GM21526 (cell line): ENCODE results near the gene NVL.
"Not testable (repeated sequence)": the region's sequence is repeated elsewhere in the genome, so short reads cannot be mapped to it uniquely, and the experiment has no call there.

Experiments used
- ATAC-seq: cut with Tn5 transposase; IDR thresholded peaks from one replicate; pipeline ENCODE4 v1.9.1; 2021; ENCODE audit warnings: moderate library complexity; ENCODE audit not compliant: unreplicated experiment, low FRiP score

NVL gene

DNA sequence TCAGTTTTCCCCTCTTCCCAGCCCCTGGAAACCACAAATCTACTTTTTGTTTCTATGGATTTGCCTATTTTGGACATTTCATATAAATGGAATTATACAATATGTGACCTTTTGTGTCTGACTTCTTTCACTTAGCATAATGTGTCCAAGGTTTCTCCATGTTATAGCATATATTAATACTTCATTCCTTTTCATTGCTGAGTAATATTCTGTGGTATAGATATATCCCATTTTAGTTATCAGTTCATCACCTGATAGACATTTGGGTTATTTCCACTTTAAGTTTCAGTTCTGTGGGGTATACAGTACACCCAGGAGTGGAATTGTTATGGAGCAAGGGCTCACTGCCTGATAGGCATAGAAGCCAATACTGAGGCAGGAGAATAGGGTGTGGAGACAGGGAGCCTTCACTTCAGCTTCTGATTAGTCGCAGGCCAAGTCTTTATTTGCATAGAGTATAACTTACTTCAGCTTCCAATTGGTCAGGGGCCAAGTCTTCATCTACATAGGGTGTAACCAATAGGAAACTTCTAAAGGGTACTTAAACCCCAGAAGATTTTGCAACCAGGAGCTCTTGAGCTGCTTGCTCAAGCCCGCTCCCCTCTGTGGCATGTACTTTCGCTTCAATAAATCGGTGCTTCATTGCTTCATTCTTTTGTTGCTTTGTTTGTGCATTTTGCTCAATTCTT lies 8.3 kb upstream of the NVL start:
- ATAC-seq = no peak

DNA sequence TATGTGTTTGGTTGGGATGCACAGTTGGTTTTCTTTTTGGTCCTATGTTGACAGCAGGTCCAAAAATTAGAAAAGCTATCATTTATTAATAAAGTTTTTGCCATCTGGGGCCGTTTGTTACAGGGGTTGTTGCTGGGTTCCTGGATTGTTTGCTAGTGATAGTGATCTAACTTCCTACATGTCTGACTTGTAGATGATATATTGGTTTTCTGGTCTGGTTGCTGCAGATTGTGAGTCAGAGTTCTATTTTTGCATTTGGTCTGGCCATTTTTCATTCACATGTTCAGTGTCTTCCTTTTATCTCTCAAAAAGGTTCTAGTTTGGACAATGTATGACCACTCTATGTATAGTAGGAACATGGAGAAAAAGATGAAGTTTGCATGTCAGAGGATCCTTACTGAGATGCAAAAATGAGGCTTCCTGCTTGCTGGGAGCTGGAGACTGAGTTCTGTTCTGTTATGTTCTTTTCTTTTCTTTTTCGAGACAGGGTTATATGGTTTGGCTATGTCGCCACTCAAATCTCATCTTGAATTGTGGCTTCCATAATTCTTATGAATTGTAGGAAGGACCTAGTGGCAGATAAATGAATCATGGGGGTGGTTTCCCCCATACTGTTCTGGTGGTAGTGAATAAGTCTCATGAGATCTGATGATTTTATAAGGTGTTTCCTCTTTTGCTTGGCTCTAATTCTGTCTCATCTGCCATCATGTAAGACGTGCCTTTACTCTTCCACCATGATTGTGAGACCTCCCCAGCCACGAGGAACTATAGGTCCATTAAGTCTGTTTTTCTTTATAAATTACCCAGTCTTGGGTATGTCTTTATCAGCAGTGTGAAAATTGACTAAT lies 4.2 kb upstream of the NVL start:
- ATAC-seq = no peak

- peak; percentile 54 for ATAC-seq
Measured at GRCh38 chr1:224333309-224333926, 3.4 kb upstream of the NVL start.

DNA sequence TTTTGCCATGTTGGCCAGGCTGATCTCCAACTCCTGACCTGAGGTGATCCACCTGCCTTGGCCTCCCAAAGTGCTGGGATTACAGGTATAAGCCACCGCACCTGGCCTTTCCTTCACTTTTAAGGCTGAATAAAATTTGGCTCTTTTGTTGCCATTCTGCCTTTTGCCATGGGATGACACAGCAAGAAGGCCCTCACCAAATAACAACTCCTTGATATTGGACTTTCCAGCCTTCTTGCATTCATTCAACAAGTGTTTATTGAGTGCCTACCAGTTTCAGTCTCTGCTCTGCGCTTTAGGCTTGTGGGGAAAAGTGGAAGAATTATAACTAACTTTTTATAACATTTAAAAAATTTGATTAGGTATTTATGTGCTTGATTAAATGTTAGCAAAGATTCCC lies 1.9 kb upstream of the NVL start:
- no peak for ATAC-seq

GRCh38 chr1:224331326-224331725 lies 1.4 kb upstream of the NVL start:
- ATAC-seq = no peak

DNA sequence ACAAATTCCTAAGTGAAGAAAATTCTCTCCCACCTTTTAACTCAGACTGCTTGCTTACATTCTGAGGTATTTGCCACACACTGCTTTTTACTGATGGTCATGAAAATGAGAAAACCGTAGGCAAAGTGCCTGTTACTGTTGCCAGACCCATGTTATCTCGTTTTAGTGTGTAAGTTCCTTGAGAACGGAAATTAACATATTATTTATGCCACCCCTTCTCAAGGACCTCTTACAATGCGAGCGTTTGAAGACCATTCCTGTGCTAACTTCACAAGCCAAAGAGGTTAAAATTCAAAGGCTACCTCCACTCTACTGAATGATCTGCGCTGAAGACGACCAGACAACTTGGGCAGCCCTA lies 509 bp downstream of the NVL start:
- peak; percentile 8 for ATAC-seq

GRCh38 chr1:224328644-224329043 lies 1.3 kb downstream of the NVL start:
- no peak for ATAC-seq

GRCh38 chr1:224325959-224326358 lies 4.0 kb downstream of the NVL start:
- ATAC-seq = no peak

- no peak for ATAC-seq
Measured at GRCh38 chr1:224321706-224322105, 8.3 kb downstream of the NVL start.

DNA sequence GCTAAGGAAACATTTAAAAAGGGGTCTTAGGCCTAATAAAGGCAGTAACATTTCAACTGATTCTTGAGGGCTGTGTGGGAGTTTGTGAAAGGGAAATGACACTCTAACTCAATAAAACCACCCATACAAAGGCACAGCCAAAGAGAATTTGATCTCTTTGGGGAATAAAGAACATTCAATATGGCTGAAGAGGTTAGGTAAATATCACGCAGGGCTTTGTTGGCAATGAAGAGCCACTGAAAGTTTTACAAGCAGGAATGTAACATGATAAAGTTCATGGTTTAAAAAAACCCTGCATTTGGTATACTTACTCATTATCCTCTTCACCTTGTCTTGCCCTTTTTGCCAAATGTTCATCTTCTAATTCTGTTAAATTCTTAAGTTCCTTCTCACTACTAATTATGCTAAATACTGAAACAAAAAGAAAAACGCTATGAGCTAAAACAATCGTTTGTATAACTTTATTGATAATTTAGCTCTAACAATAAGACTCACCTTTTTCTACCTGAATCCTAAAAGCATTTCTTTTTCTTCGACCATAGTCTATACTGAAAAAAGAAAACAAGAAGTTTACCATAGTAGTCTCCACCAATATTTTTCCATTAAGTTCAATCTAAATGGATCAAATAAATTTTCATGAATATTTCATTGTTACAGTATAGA lies 12.5 kb downstream of the NVL start:
- no peak for ATAC-seq

- ATAC-seq = no peak
Measured at GRCh38 chr1:224312025-224312424, 17.9 kb downstream of the NVL start.

- not testable (repeated sequence) for ATAC-seq
Measured at GRCh38 chr1:224311503-224311902, 18.5 kb downstream of the NVL start.

DNA sequence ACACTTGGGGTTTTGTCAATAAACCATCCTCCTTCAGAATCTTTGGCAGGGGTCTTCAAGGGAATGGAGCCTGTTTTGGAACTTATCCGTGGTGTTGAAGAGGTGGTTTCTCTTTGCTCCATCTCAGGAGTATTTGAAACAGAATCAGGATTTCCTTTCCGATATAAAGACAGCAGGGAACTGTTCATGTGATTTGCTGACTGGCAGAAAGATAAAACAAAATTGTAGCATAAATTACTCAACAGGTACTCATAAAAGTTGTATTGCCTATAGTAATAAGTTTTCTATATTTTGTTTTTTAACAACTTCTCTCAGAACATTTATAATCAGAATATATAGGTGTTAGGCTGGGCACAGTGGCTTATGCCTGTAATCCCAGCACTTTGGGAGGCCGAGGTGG lies 21.9 kb downstream of the NVL start:
- no peak for ATAC-seq

DNA sequence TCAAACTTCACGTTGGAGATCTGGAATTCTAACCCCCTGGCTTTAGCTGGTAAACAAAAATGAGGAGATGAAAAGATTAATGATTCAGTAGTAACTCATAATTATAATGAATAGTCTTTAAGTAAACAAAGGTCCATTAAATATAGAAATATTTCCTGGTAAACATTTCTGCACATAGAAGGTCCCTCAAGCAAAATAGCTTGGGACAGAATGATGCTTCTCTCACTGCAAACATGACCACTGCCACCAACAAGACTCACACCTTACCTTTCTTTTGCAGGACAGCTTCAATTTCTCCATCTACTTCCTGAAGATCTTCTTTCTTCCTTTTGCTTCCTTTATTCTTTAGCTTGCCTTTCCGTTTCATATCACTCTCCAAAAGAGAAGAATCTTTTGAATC lies 25.2 kb downstream of the NVL start:
- ATAC-seq = no peak

DNA sequence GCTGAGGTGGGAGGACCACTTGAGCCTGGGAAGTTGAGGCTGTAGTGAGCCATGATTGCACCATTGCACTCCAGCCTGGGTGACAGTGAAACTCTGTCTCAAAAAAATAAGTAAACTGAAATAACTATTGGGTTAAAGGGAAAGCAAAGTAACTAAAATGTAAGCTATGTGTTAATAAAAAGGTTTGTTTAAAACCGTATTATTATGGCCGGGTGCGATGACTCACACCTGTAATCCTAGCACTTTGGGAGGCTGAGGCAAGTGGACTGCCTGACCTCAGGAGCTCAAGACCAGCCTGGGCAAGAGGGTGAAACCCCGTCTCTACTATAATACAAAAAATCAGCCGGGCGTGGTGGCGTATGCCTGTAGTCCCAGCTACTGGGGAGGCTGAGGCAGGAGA lies 27.0 kb downstream of the NVL start:
- no peak for ATAC-seq

DNA sequence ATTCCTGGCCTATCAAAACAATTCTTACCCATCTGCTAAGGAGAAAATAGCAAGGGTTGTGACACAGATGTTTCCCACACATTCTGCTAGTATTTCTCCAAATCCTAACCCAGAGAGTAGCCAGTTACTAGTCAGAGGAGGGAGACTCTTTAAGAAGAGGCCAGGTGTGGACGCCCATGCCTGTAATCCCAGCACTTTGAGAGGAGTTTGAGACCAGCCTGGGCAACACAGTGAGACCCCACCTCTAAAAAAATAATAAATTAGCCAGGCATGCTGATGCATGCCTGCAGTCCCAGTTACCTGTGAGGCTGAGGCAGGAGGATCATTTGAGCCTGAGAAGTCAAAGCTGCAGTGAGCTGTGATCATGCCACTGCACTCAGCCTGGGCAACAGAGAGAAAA lies 28.6 kb downstream of the NVL start:
- no peak for ATAC-seq

- no peak for ATAC-seq
Measured at GRCh38 chr1:224300346-224300745, 29.6 kb downstream of the NVL start.

DNA sequence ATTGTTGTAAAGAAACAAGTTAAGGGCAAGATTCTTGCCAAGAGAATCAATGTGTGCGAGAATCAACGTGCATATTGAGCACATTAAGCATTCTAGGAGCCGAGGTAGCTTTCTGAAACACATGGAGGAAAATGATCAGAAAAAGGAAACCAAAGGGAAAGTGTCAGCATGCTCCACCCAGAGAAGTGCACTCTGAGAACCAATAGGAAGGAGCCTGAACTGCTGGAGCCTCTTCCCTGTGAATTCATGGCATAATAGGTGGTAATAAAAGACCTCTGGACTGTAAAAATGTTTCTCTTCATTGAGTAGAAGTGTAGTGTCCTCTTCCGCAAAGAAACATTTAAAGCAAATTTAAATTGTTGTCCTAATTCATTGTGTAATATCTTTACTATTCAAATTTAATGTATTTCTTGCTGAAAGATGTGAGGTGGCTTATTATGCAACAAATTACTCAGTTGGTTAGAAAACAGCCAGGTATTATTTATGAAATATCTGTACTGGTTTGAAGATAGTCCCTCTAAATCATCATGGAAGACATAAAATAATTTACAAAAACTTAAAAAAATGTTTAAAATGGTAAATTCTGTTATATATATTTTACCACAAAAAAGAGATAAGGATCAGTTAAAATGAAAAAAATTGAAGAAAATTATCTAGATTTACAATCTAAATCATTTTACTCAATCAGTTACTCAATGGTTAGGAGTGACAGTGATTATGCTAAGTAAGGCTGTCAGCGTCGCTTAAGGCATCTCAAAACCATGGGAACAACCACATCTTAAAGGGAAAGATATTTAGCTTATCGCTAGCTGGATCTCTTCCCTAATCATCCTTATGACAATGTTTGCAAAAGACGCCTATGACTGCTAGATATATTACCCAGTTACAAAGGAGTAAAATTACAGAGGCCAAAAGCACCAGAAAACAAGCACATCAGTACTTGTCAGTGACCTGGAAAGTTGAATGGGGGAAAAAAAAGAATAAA lies 31.3 kb downstream of the NVL start:
- ATAC-seq = no peak

DNA sequence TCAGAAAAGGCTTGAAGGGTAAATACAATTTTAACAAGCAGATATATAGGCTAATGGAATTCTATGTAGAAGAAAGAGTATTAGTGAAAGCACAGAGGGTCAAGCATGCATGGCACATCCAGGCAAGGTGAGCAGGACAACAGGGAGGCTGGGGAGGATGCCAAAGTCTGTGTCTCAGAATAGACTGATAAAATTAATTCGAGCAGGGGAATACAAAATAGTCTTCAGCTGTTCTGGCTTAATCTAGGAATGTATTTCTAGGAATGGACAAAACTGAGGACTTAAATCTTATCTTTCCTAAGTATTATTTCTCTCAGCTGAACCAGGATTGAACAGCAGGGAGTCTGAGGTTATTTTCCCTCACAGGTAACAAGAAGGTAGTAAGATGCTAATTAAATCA lies 35.2 kb downstream of the NVL start:
- no peak for ATAC-seq

- no peak for ATAC-seq
Measured at GRCh38 chr1:224292419-224292818, 37.6 kb downstream of the NVL start.
